GM21423 (cell line): ENCODE data around the gene IFT57.

ENCODE experiments used
- ATAC-seq: cut with Tn5 transposase; IDR thresholded peaks from one replicate; pipeline ENCODE4 v1.9.1; 2021; ENCODE audit warnings: mild to moderate bottlenecking, moderate library complexity; ENCODE audit not compliant: unreplicated experiment

IFT57 gene

GRCh38 chr3:108127301-108127988 is 94.8 kb downstream of the IFT57 start:
- ATAC-seq = no peak

GRCh38 chr3:108126348-108126747 is 95.9 kb downstream of the IFT57 start:
- ATAC-seq = no peak

- ATAC-seq = peak; percentile 58
These were observed 96.6 kb downstream of the IFT57 start for GRCh38 chr3:108125550-108126071.

- no peak for ATAC-seq
These were observed 97.1 kb downstream of the IFT57 start for GRCh38 chr3:108125153-108125543.

GRCh38 chr3:108124337-108125152 is 97.7 kb downstream of the IFT57 start:
- ATAC-seq = peak; percentile 80

GRCh38 chr3:108123326-108123725 is 98.9 kb downstream of the IFT57 start:
- ATAC-seq = no peak

GRCh38 chr3:108122276-108122675 is 99.9 kb downstream of the IFT57 start:
- no peak for ATAC-seq

- ATAC-seq = no peak
These were observed 102.7 kb downstream of the IFT57 start for GRCh38 chr3:108119398-108120104.

GRCh38 chr3:108118038-108118768 is 104.0 kb downstream of the IFT57 start:
- no peak for ATAC-seq

GRCh38 chr3:108117241-108117775 is 104.9 kb downstream of the IFT57 start:
- no peak for ATAC-seq

- ATAC-seq = no peak
These were observed 107.7 kb downstream of the IFT57 start for GRCh38 chr3:108114423-108115065.

GRCh38 chr3:108113975-108114374 is 108.2 kb downstream of the IFT57 start:
- no peak for ATAC-seq

- ATAC-seq = no peak
These were observed 111.3 kb downstream of the IFT57 start for GRCh38 chr3:108110934-108111333.
